HG03095 (cell line): ENCODE data around the gene C10orf88.
"Not testable (repeated sequence)": the region's sequence is repeated elsewhere in the genome, so short reads cannot be mapped to it uniquely, and the experiment has no call there.

ENCODE experiments used
- ATAC-seq: cut with Tn5 transposase; IDR thresholded peaks from one replicate; pipeline ENCODE4 v1.9.1; 2021; ENCODE audit warnings: moderate library complexity; ENCODE audit not compliant: unreplicated experiment

Gene C10orf88

GRCh38 chr10:122966879-122967278, 12.9 kb upstream of the C10orf88 start:
- ATAC-seq, result no peak

GRCh38 chr10:122962405-122962804, 8.4 kb upstream of the C10orf88 start:
- ATAC-seq, result no peak

- no peak for ATAC-seq
These were observed 3.4 kb upstream of the C10orf88 start for GRCh38 chr10:122957474-122957873.

GRCh38 chr10:122955892-122956291, 1.9 kb upstream of the C10orf88 start:
- ATAC-seq, result no peak

GRCh38 chr10:122954731-122955050, 664 bp upstream of the C10orf88 start:
- no peak for ATAC-seq

- no peak for ATAC-seq
These were observed 4.7 kb downstream of the C10orf88 start for GRCh38 chr10:122949296-122949695.

- ATAC-seq, result no peak
These were observed 14.0 kb downstream of the C10orf88 start for GRCh38 chr10:122939856-122940543.

GRCh38 chr10:122939133-122939855, 14.7 kb downstream of the C10orf88 start:
- ATAC-seq, result no peak

- ATAC-seq, result no peak
These were observed 22.7 kb downstream of the C10orf88 start for GRCh38 chr10:122931088-122931906.

- ATAC-seq, result no peak
These were observed 23.9 kb downstream of the C10orf88 start for GRCh38 chr10:122930140-122930539.

- no peak for ATAC-seq
These were observed 38.3 kb downstream of the C10orf88 start for GRCh38 chr10:122915700-122916099.

GRCh38 chr10:122911889-122912484, 42.0 kb downstream of the C10orf88 start:
- no peak for ATAC-seq

GRCh38 chr10:122910310-122910709, 43.7 kb downstream of the C10orf88 start, which contains the start of gene FAM24A:
FAM24A (plus strand) TSS chr10:122910610; CDS start chr10:122911635, 1,025 bp downstream.
- ATAC-seq, result no peak

- not testable (repeated sequence) for ATAC-seq
These were observed 50.2 kb downstream of the C10orf88 start for GRCh38 chr10:122903861-122904260.

GRCh38 chr10:122894261-122894944, 59.6 kb downstream of the C10orf88 start:
- ATAC-seq, result no peak

GRCh38 chr10:122884166-122884565, 69.9 kb downstream of the C10orf88 start:
- ATAC-seq, result no peak

GRCh38 chr10:122882766-122883165, 71.3 kb downstream of the C10orf88 start:
- no peak for ATAC-seq
